DMS153 treated with DMSO at 0.1 percent for 48 hours (cell line): ENCODE measurements around the gene STXBP6.
"Not testable (repeated sequence)": the region's sequence is repeated elsewhere in the genome, so short reads cannot be mapped to it uniquely, and the experiment has no call there.

Experiments used
- DNase-seq: peaks from one replicate; lab custom pipeline; 2025; ENCODE audit not compliant: unreplicated experiment; lab: John Stamatoyannopoulos, UW

Gene STXBP6

GRCh38 chr14:24774187-24774915 is 275.6 kb downstream of the STXBP6 start:
- no peak for DNase-seq

- not testable (repeated sequence) for DNase-seq
These were observed 276.4 kb downstream of the STXBP6 start for GRCh38 chr14:24773564-24773963.

GRCh38 chr14:24766434-24766833 is 283.5 kb downstream of the STXBP6 start:
- DNase-seq, result no peak

- DNase-seq, result no peak
These were observed 288.8 kb downstream of the STXBP6 start for GRCh38 chr14:24761141-24761540.
